Endothelial cell of umbilical vein (primary cell): Measurements from ENCODE around the gene HSD17B11. TPM values are rescaled to one million over a fixed set of nuclear protein-coding genes. Genes with fewer than 3 reads are reported as not detected.

Experiments
- BruUV-seq: library from RNA; stranded (reverse); fragments of 400-500 nt; replicated peaks from 2 replicates; lab custom pipeline; 2021; lab: Mats Ljungman, UMichigan
- CTCF ChIA-PET: fragments of 300-600, 350-600 bp; sonication (Branson Sonifier 250); formaldehyde crosslinking; loops from one replicate; lab custom pipeline; 2021; ENCODE audit warnings: antibody characterized with exemption, inconsistent platforms; lab: Charles Lee
- POLR2A ChIA-PET: fragments of 300-600, 350-600 bp; sonication (Branson Sonifier 250); formaldehyde crosslinking; loops from one replicate; lab custom pipeline; 2021; ENCODE audit warnings: antibody characterized with exemption, inconsistent platforms; lab: Charles Lee
- DNase-seq: peaks from one replicate; pipeline ENCODE4 v3.0.0-alpha.2; 2011; ENCODE audit warnings: low read depth, low spot score
- FAIRE-seq: peaks from 2 replicates; lab custom pipeline; 2011; peaks lifted over from hg19 to GRCh38; lab: Jason Lieb, UNC
- H2AFZ ChIP-seq: 2 replicates; pipeline ENCODE4 v1.6.0; 2012; ENCODE audit warnings: low read depth, low read length, control low read depth, inconsistent platforms
- H3K27ac ChIP-seq: 2 replicates; pipeline ENCODE4 v1.5.1; 2011; ENCODE audit warnings: low read depth, mild to moderate bottlenecking, control low read depth, low read length, moderate library complexity; ENCODE audit not compliant: insufficient read depth
- H3K27me3 ChIP-seq, 2 experiments: 2 replicates each; pipeline versions ENCODE4 v1.6.0 to v1.6.1; 2011; ENCODE audit warnings: low read length in 2 of 2, mixed read lengths in 1 of 2; ENCODE audit not compliant: control insufficient read depth in 2 of 2, insufficient read depth in 2 of 2
- H3K36me3 ChIP-seq, 2 experiments: 2 replicates in 1 of 2; 3 replicates in 1 of 2; pipeline ENCODE4 v1.5.1; 2011; ENCODE audit warnings: low read length in 2 of 2, mild to moderate bottlenecking in 1 of 2, moderate library complexity in 1 of 2; ENCODE audit not compliant: control insufficient read depth in 2 of 2, insufficient read depth in 2 of 2; ENCODE audit errors: extremely low read depth in 1 of 2
- H3K4me1 ChIP-seq: 3 replicates; pipeline ENCODE4 v1.5.1; 2011; ENCODE audit warnings: mild to moderate bottlenecking, low read length; ENCODE audit not compliant: control insufficient read depth, insufficient read depth; ENCODE audit errors: extremely low read depth
- H3K4me2 ChIP-seq: 2 replicates; pipeline ENCODE4 v1.6.1; 2011; ENCODE audit warnings: low read length, control low read depth, mixed read lengths; ENCODE audit not compliant: insufficient read depth
- H3K4me3 ChIP-seq, 3 experiments: fragments of 200-600 bp in 1 of 3; sonication (generic), shearing (Covaris generic) in 1 of 3; replicated peaks in 1 of 3; 2 replicates each; pipeline ENCODE4 v1.5.1; 2011 to 2016; ENCODE audit warnings: control low read depth in 3 of 3, low read length in 3 of 3, mild to moderate bottlenecking in 2 of 3, inconsistent platforms in 1 of 3, low read depth in 1 of 3, moderate library complexity in 1 of 3; ENCODE audit not compliant: insufficient read depth in 1 of 3
- H3K79me2 ChIP-seq: 2 replicates; pipeline ENCODE4 v1.6.0; 2012; ENCODE audit warnings: low read length, inconsistent platforms; ENCODE audit not compliant: control insufficient read depth, insufficient read depth
- H3K9ac ChIP-seq: replicated peaks from 2 replicates; pipeline ENCODE3; 2011; ENCODE audit warnings: low read length, control low read depth; ENCODE audit not compliant: insufficient read depth; ENCODE audit errors: extremely low read depth
- H3K9me1 ChIP-seq: replicated peaks from 3 replicates; pipeline ENCODE4 v1.6.0; 2011; ENCODE audit warnings: mild to moderate bottlenecking, low read length; ENCODE audit not compliant: control insufficient read depth, insufficient read depth; ENCODE audit errors: extremely low read depth
- H3K9me3 ChIP-seq: replicated peaks from 2 replicates; pipeline ENCODE4 v1.5.1; 2012; ENCODE audit warnings: low read length, inconsistent platforms; ENCODE audit not compliant: control insufficient read depth, insufficient read depth
- H4K20me1 ChIP-seq: replicated peaks from 2 replicates; pipeline ENCODE3; 2011; ENCODE audit warnings: mild to moderate bottlenecking, low read length; ENCODE audit not compliant: control insufficient read depth, insufficient read depth; ENCODE audit errors: extremely low read depth
- CTCF ChIP-seq, 2 donors: IDR thresholded peaks; 1 replicate in 1 of 2; 2 replicates in 1 of 2; pipeline ENCODE4 v1.5.1; 2011; ENCODE audit warnings: low read length in 2 of 2, mild to moderate bottlenecking in 2 of 2, moderate library complexity in 2 of 2, control low read depth in 1 of 2, inconsistent platforms in 1 of 2, low read depth in 1 of 2; ENCODE audit not compliant: insufficient read depth in 1 of 2; ENCODE audit errors: extremely low read depth in 1 of 2
- JUN ChIP-seq: IDR thresholded peaks from 2 replicates; pipeline ENCODE4 v1.6.1; 2011; ENCODE audit warnings: borderline replicate concordance, low read depth; ENCODE audit not compliant: insufficient read length, insufficient read depth
- dilution Hi-C: fragments of 300-500 bp; cut with MboI; formaldehyde crosslinking; loops from one replicate; pipeline ENCODE4 v1.15.0; 2019; ENCODE audit warnings: low sequenced_read_pairs; ENCODE audit not compliant: extremely low pct_ligation_motif_present
- intact Hi-C: fragments of 100-400 bp; cut with micrococcal nuclease; formaldehyde crosslinking; loops from one replicate; pipeline ENCODE4 v1.10.0; 2022
- microRNA-seq: library from miRNA; unstranded; fragments of <30 nt; microRNA quantifications from one replicate; pipeline ENCODE4 v1.2.0, GENCODE V29; 2021; ENCODE audit warnings: borderline number of aligned reads, borderline replicate concordance
- polyA plus RNA-seq, 4 experiments: library from polyadenylated mRNA; depleted of rRNA in 3 of 4; stranded (reverse) in 3 of 4; unstranded in 1 of 4; fragments of >200 nt; gene quantifications; 2 replicates each; pipeline versions ENCODE4 v1.2.1 to v1.2.3, GENCODE V29; 2011 to 2012; ENCODE audit warnings: missing spikeins in 1 of 4
- small RNA-seq: library from RNA; depleted of rRNA; stranded (forward); fragments of <200 nt; gene quantifications from one replicate; pipeline ENCODE3, GENCODE V24; 2012; ENCODE audit warnings: low replicate concordance, low read depth; ENCODE audit not compliant: insufficient read depth, insufficient read length
- total RNA-seq: library from RNA; stranded (reverse); gene quantifications from 2 replicates; pipeline ENCODE4 v1.2.3, GENCODE V29; 2021

HSD17B11 gene
- total and polyA plus RNA-seq, 2 donors (not counting 3 experiments of a cell fraction or from before 2014, with no cell fraction given), result 10.7 to 21.1 TPM

GRCh38 chr4:87286970-87287369 lies 104.0 kb downstream of the HSD17B11 start:
- Histone ChIP-seq H4K20me1 (no peaks in the 10 kb centered on the region), H3K4me3 (no peak overlapping the region), H3K4me2 (no peak overlapping the region), H3K36me3 (no peaks in the 10 kb centered on the region), H3K27ac (no peak overlapping the region), H3K9ac (no peak overlapping the region), H3K79me2 (no peaks in the 10 kb centered on the region), H3K9me3 (no peaks in the 10 kb centered on the region), H3K4me1 (no peaks in the 10 kb centered on the region), H3K27me3 (no peaks in the 10 kb centered on the region), H2AFZ (no peak overlapping the region), H3K9me1 (no peaks in the 10 kb centered on the region)
- ChIA-PET POLR2A (no interaction called here), CTCF (no interaction called here)
- intact Hi-C loops (no loop called here), dilution Hi-C loops (no loop called here)
- TF ChIP-seq JUN (no peak), CTCF (IDR thresholded peaks at IDR 0.05; ENCODE audit: extremely low read depth in 1 of 2, insufficient read depth in 1 of 2, low read depth in 1 of 2, low read length in 2 of 2) (no peak)
- FAIRE-seq (no peak), DNase-seq (no peak)
- no TSS peak for BruUV-seq

Small RNAs within 50 kb of the gene (microRNA-seq; reads per million reads assigned to microRNA genes)
- gene MIR5705, result not detected

Small RNAs within 50 kb of the gene (small RNA-seq; reads per million reads assigned to genes)
- gene MIR5705 (not detected), gene RN7SL681P (not detected)

Other genes starting within 250 kb of the HSD17B11 start
- gene KLHL8, start 170.6 kb downstream of the HSD17B11 start, total RNA-seq, result 9.0 and 9.6 TPM in 2 replicates
- 1.3 and 1.7 TPM in 2 replicates for gene KLHL8, start 170.6 kb downstream of the HSD17B11 start, polyA plus RNA-seq
- not detected in 2 replicates for gene HSD17B13, start 68.3 kb downstream of the HSD17B11 start, total RNA-seq
- 0.06 and 0.07 TPM in 2 replicates for gene HSD17B13, start 68.3 kb downstream of the HSD17B11 start, polyA plus RNA-seq
- gene NUDT9, start 31.4 kb upstream of the HSD17B11 start, total RNA-seq, result 25.0 and 26.0 TPM in 2 replicates
- gene NUDT9, start 31.4 kb upstream of the HSD17B11 start, polyA plus RNA-seq, result 11.2 and 15.3 TPM in 2 replicates
- not detected in 2 replicates for gene SPARCL1, start 138.2 kb upstream of the HSD17B11 start, total RNA-seq
- gene SPARCL1, start 138.2 kb upstream of the HSD17B11 start, polyA plus RNA-seq, result not detected in 2 replicates
- gene DSPP, start 217.3 kb upstream of the HSD17B11 start, total RNA-seq, result not detected in 2 replicates
- not detected in 2 replicates for gene DSPP, start 217.3 kb upstream of the HSD17B11 start, polyA plus RNA-seq